GM12801 (cell line): ENCODE data around the gene EPN1.

ENCODE experiments used
- TF ChIP-seq, protein P1 (sequence below): IDR thresholded peaks from one replicate; pipeline ENCODE4 v1.5.1; 2011; ENCODE audit warnings: control low read depth; ENCODE audit not compliant: insufficient read length; ENCODE audit errors: extremely low read depth

Gene EPN1

DNA sequence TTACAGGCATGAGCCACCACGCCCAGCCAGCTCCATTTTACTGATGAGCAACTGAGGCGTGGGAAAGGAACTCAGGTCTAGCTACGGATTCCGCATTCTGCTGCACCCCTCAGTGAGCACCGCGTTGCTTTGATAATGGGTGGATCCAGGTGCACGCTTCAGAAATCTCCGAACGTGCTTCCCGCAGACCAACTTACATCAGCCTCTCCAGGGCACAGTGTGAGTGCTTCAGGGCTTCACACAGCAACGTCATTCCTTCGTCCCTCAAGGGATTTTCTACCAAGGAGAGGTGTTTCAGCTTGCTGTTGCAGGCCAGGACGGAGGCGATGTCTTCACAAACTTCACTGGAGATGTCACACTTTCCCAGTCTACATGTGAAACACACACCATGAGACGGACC is 41.5 kb downstream of the EPN1 start:
- TF ChIP-seq, protein P1, sequence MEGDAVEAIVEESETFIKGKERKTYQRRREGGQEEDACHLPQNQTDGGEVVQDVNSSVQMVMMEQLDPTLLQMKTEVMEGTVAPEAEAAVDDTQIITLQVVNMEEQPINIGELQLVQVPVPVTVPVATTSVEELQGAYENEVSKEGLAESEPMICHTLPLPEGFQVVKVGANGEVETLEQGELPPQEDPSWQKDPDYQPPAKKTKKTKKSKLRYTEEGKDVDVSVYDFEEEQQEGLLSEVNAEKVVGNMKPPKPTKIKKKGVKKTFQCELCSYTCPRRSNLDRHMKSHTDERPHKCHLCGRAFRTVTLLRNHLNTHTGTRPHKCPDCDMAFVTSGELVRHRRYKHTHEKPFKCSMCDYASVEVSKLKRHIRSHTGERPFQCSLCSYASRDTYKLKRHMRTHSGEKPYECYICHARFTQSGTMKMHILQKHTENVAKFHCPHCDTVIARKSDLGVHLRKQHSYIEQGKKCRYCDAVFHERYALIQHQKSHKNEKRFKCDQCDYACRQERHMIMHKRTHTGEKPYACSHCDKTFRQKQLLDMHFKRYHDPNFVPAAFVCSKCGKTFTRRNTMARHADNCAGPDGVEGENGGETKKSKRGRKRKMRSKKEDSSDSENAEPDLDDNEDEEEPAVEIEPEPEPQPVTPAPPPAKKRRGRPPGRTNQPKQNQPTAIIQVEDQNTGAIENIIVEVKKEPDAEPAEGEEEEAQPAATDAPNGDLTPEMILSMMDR = no peak

DNA sequence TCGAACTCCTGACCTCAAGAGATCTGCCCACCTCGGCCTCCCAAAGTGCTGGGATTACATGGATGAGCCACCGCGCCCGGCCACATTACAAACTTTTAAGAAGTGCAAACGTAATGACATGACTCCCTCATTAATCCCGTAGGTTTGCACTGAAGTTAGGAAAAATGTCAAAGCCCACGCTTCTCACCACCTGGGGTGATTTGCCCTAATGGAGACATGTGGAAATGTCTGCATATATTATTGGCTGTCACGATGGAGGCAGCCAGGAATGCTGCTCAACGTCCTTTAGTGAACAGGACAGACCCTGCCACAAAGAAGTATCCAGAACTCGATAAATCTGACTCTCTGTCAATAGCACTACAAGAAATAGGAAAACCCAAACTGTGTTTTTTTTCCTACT is 42.2 kb downstream of the EPN1 start:
- TF ChIP-seq, protein P1 = no peak

DNA sequence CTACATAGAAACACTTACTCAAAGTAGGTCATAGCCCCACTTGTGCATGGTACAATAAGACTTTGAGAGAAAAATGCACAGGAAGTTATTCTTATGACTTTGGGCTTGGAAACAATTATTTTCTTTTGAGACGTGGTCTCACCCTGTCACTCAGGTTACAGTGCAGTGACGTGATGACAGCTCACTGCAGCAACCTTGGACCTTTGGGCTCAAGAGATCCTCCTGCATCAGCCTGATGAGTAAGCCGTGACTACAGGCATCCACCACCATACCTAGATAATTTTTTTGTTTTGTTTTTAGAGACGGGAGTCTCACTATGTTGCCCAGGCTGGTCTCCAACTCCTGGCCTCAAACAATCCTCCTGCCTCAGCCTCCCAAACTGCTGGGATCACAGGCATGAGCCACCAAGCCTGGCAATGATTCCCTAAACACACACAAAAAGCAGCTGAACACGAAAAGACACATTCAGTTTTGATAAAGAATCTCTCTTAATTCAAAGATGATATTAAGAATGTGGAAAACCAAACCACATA is 45.3 kb downstream of the EPN1 start:
- TF ChIP-seq, protein P1 = no peak

DNA sequence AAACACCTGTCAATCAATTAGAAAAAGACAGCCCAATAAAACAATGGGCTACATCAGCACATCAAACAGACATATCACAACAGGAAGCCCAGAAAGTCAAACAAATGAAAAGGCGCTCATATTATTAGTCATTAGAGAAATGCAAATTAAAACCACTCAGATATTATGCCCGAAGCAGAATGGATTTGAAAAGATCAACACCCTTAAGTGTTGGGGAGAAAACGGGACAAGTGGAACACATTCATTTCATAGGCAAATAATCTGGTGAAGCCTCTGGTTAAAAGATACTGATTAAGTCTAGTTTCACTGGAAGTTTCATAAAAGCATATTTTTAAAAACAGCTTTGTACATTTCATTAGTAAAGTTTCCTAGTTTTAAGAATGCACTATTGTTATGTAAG is 45.8 kb downstream of the EPN1 start:
- TF ChIP-seq, protein P1 = no peak

DNA sequence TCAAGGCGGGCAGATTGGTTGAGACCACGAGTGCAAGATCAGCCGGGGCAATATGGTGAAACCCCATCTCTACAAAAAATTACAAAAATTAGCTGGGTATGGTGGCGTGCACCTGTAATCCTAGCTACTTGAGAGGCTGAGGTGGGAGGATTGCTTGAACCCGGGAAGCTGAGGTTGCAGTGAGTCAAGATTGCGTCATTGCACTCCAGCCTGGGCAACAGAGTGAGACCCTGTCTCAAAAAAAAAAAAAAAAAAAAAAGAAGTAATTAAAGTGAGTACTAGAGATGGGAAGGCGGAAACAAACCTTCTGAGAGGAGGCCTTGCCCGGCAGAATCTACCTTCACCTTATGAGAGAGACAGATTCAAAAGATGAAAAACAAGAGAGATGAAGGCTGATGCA is 48.5 kb downstream of the EPN1 start:
- TF ChIP-seq, protein P1 = no peak

DNA sequence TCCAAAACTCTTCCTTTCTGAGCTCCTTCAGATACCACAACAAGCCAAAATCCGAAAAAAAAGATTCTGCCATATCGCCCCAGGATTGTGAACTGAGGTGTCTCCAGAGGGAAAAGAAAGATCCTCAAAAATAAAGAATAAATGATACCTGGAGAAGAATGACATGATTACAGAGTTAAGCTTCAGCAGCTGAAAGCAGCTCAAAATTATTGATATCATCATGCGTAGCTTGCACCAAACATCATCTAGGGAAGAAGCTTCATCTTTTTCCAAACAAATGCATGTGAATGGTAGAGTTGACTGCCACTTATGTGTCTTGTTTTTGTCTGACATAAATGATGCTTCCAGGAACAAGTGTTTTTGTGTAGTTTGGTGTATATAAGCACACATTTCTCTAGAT is 63.3 kb downstream of the EPN1 start, which contains the start of gene NLRP9:
Gene NLRP9, minus strand, starts transcription at position 101 of the 400 bp plus-strand sequence. Its CDS starts 28 bp downstream, at position 73.
- TF ChIP-seq, protein P1 = no peak

DNA sequence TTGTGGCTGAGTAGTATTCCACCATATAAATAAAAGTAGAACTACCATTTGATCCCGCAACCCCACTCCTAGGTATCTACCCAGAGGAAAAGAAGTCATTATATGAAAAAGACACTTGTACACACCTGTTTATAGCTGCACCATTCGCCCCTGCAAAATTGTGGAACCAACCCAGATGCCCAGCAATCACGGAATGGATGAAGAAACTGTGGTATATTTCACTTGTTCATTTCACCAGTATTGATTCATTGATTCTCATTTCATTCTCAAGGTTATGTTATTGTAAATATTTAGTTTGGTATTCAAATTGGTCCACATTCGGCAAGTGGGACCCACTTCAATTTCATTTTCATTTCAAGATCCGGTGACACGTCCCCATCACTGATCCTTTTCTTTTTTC is 75.7 kb downstream of the EPN1 start:
- TF ChIP-seq, protein P1 = no peak
